Breast epithelium (tissue), 4 donors: ENCODE results near the gene RSRC2. TPM values are rescaled to one million over a fixed set of nuclear protein-coding genes. Genes with fewer than 3 reads are reported as not detected.
A peak's percentile ranks its signal among the peaks of the same experiment; 100 is the strongest.
"Not testable (repeated sequence)": the region's sequence is repeated elsewhere in the genome, so short reads cannot be mapped to it uniquely, and the experiment has no call there.

Experiments
- DNase-seq, 2 donors: peaks; one replicate each; pipeline ENCODE4 v3.0.0-alpha.2; 2019; ENCODE audit warnings: low spot score in 2 of 2
- H3K27ac ChIP-seq, 2 donors: fragments of 200-600 bp; sonication (generic) in 1 of 2; one replicate each; pipeline ENCODE4 v1.5.1; 2016 to 2019; ENCODE audit warnings: mild to moderate bottlenecking in 1 of 2
- H3K27me3 ChIP-seq, 2 donors: fragments of 200-600 bp; sonication (generic) in 1 of 2; one replicate each; pipeline versions ENCODE4 v1.5.1 to v1.6.0; 2017 to 2019; ENCODE audit warnings: control low read depth in 1 of 2, mild to moderate bottlenecking in 1 of 2
- H3K36me3 ChIP-seq: fragments of 200-600 bp; one replicate; pipeline ENCODE4 v1.5.1; 2019
- H3K4me1 ChIP-seq, 2 donors: fragments of 200-600 bp; sonication (generic); one replicate each; pipeline ENCODE4 v1.5.1; 2016 to 2019; ENCODE audit warnings: control low read depth in 1 of 2
- H3K4me3 ChIP-seq, 3 donors: fragments of 200-600 bp; sonication (generic); 1 replicate in 2 of 3; 2 replicates in 1 of 3; pipeline ENCODE4 v1.5.1; 2016 to 2019; ENCODE audit warnings: mild to moderate bottlenecking in 3 of 3, moderate library complexity in 2 of 3
- H3K9me3 ChIP-seq, 2 donors: fragments of 200-600 bp; sonication (generic) in 1 of 2; one replicate each; pipeline ENCODE4 v1.5.1; 2016 to 2019; ENCODE audit warnings: control low read depth in 1 of 2
- POLR2A ChIP-seq: fragments of 450-650 bp; IDR thresholded peaks from one replicate; pipeline ENCODE4 v1.6.1; 2016; ENCODE audit warnings: antibody characterized with exemption, mild to moderate bottlenecking, moderate library complexity
- POLR2AphosphoS5 ChIP-seq, 3 donors: sonication (generic); formaldehyde crosslinking; IDR thresholded peaks; one replicate each; pipeline ENCODE4 v1.6.1; 2017; ENCODE audit warnings: antibody characterized with exemption in 3 of 3
- intact Hi-C: fragments of 100-400 bp; cut with DNase I; formaldehyde crosslinking; loops from one replicate; pipeline ENCODE4 v1.15.1; 2023; ENCODE audit warnings: low total_unique reads
- total RNA-seq, 3 donors: library from RNA; depleted of rRNA; stranded (reverse); fragments of >200 nt; gene quantifications; one replicate each; pipeline ENCODE4 v1.1.0, GENCODE V29; 2016
- TF ChIP-seq, protein P1 (sequence below), 3 donors: fragments of 450-650 bp; IDR thresholded peaks; one replicate each; pipeline ENCODE4 v1.5.1; 2016 to 2017; ENCODE audit warnings: antibody characterized with exemption in 3 of 3, mild to moderate bottlenecking in 3 of 3, moderate library complexity in 3 of 3

RSRC2 gene
- total RNA-seq: 100 to 1,000 TPM in 2 of 3 donors, 10 to 100 TPM in 1; 85.5 to 122 (median 112) TPM

DNA sequence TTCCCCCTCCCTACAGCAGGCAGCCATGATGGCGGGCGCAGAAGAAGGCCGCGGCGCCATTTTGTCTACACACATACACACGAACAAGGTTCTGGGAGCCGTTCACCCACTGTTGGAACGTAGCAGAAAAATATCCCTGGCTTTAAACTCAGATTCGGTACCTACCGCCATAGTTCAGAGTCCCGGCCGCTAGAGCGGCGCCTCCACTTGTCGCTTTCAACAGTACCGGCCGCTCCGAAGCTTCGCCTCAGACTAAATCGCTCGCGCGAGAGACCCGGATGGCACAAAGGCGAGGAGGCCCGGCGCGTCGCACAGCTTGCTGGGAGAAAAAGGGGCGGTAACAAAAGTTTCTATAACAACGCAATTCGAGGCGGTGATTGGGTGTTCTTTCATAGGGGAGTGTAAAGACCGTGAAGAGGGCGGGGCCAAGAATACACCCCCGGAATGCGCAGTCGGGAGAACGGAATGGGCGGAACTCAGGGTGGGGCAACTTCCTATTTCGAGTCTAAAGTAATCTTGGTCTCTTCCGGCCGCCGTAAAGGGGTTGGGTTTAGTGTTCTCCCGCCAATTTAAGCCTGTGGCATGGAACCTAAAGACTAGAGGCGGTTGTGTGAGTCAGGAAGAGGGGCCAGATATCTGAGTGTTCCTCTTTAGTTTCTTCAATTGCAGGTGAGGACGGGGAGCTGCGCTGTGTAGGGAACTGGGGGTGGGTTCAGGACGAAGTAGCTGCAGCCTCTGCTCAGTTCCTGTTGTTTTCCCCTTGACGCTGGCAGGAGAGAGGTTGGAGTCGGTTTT is at the start of gene RSRC2, which contains the start of gene KNTC1:
TSS of gene RSRC2 (minus strand) at position 254 of the 795 bp plus-strand sequence. CDS start at position 171, 83 bp downstream.
TSS of gene KNTC1 (plus strand) at position 567 of the 795 bp plus-strand sequence. CDS start 2,815 bp downstream, outside the sequence.
- intact Hi-C loops: no loop called here
- Histone ChIP-seq H3K4me3 (peak within 1 kb of the TSS; percentile 60 to 87 (median 66)), H3K27me3 (no peaks in the 10 kb centered on the region), H3K27ac (peak within 1 kb of the TSS; percentile 98 to 99), H3K4me1 (peaks cover 11 to 30% of the 10 kb centered on the region in 2 donors), H3K36me3 (no peaks in the 10 kb centered on the region), H3K9me3 (no peaks in the 10 kb centered on the region)
- TF ChIP-seq POLR2AphosphoS5 (IDR thresholded peaks at IDR 0.05) (peak; percentile 97 to 99 (median 99)), POLR2A (peak; percentile 98)
- TF ChIP-seq, protein P1, sequence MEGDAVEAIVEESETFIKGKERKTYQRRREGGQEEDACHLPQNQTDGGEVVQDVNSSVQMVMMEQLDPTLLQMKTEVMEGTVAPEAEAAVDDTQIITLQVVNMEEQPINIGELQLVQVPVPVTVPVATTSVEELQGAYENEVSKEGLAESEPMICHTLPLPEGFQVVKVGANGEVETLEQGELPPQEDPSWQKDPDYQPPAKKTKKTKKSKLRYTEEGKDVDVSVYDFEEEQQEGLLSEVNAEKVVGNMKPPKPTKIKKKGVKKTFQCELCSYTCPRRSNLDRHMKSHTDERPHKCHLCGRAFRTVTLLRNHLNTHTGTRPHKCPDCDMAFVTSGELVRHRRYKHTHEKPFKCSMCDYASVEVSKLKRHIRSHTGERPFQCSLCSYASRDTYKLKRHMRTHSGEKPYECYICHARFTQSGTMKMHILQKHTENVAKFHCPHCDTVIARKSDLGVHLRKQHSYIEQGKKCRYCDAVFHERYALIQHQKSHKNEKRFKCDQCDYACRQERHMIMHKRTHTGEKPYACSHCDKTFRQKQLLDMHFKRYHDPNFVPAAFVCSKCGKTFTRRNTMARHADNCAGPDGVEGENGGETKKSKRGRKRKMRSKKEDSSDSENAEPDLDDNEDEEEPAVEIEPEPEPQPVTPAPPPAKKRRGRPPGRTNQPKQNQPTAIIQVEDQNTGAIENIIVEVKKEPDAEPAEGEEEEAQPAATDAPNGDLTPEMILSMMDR (IDR thresholded peaks at IDR 0.05): no peak
- DNase-seq: peak; percentile 96 to 99

DNA sequence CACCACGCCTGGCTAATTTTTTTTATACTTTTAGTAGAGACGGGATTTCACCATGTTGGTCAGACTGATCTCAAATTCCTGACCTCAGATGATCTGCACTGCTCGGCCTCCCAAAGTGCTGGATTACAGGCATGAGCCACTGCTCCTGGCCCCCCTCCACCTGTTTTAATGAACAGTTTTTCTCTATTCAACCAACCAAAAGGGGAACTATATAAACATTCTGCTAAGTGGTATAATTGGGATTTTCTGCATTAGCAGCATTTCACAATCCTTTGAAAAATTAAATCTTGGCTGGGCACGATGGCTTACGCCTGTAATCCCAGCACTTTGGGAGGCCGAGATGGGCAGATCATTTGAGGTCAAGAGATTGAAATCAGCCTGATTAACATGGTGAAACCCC is 45.1 kb upstream of the RSRC2 start:
- no peak for DNase-seq
- TF ChIP-seq POLR2AphosphoS5 (IDR thresholded peaks at IDR 0.05) (no peak), POLR2A (no peak)
- TF ChIP-seq, protein P1 (IDR thresholded peaks at IDR 0.05): no peak

DNA sequence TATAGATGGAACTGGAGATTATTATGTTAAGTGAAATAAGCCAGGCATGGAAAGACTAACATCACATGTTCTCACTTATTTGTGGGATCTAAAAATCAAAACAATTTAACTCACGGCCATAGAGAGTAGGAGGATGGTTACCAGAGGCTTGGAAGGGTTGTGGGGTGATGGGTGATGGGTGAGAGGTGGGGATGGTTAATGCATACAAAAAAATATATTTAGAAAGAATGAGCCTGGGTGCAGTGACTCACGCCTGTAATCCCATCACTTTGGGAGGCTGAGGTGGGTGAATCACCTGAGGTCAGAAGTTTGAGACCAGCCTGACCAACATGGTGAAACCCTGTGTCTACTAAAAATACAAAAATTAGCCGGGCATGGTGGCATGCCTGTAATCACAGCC is 43.3 kb upstream of the RSRC2 start:
- H3K36me3 ChIP-seq, H3K27ac ChIP-seq, DNase-seq, intact Hi-C loops, H3K4me3 ChIP-seq, H3K27me3 ChIP-seq, H3K9me3 ChIP-seq, H3K4me1 ChIP-seq: not testable (repeated sequence)

More for the DNA sequence above, 45.1 kb upstream of the RSRC2 start:
- Histone ChIP-seq H3K4me3 (no peak overlapping the region), H3K27ac (no peak overlapping the region), H3K4me1 (no peaks in the 10 kb centered on the region), H3K9me3 (no peaks in the 10 kb centered on the region), H3K27me3 (no peaks in the 10 kb centered on the region), H3K36me3 (no peaks in the 10 kb centered on the region)
- intact Hi-C loops: no loop called here

GRCh38 chr12:122569288-122569687 is 42.6 kb upstream of the RSRC2 start:
- Histone ChIP-seq H3K27ac (no peak overlapping the region), H3K36me3 (no peaks in the 10 kb centered on the region), H3K4me1 (no peaks in the 10 kb centered on the region), H3K9me3 (no peaks in the 10 kb centered on the region), H3K27me3 (no peaks in the 10 kb centered on the region), H3K4me3 (no peak overlapping the region)
- intact Hi-C loops: no loop called here
- DNase-seq: no peak
- TF ChIP-seq POLR2A: no peak
- TF ChIP-seq, protein P1 (IDR thresholded peaks at IDR 0.05): no peak
- no peak for TF ChIP-seq POLR2AphosphoS5 (IDR thresholded peaks at IDR 0.05)

GRCh38 chr12:122566816-122567215 is 40.1 kb upstream of the RSRC2 start:
- H3K36me3 ChIP-seq: not testable (repeated sequence)

DNA sequence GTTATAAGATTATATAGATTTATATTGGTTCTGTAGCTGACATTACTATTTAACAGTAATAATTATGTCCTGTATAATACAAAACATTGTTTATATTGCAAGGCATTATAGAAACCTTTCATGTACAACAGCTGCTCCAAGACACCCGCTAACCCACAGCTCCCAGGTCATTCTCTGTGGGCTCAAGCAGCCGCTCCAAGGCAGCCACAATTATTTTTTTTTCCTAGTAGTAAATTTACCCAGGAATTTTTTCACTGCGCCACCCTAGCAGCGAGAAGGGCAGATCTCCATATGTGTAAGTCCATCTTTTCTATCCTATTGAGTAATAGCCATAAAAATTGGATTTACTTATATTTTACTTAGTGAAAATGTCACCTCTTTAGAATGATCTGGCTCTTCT is 36.6 kb upstream of the RSRC2 start:
- no peaks in the 10 kb centered on the region for H3K9me3 ChIP-seq
- no peaks in the 10 kb centered on the region for H3K36me3 ChIP-seq
- H3K27ac ChIP-seq: no peak overlapping the region
- no peaks in the 10 kb centered on the region for H3K4me1 ChIP-seq
- DNase-seq: no peak
- TF ChIP-seq, protein P1 (IDR thresholded peaks at IDR 0.05): no peak
- no peak for TF ChIP-seq POLR2A
- TF ChIP-seq POLR2AphosphoS5 (IDR thresholded peaks at IDR 0.05): no peak
- H3K4me3 ChIP-seq: no peak overlapping the region
- intact Hi-C loops: no loop called here
- no peaks in the 10 kb centered on the region for H3K27me3 ChIP-seq

More at GRCh38 chr12:122566816-122567215, 40.1 kb upstream of the RSRC2 start:
- H3K9me3 ChIP-seq, H3K4me1 ChIP-seq, H3K4me3 ChIP-seq, H3K27ac ChIP-seq, H3K27me3 ChIP-seq, intact Hi-C loops, DNase-seq: not testable (repeated sequence)
